Osteoblast (primary cell): ENCODE data around the gene NMNAT3. TPM values are rescaled to one million over a fixed set of nuclear protein-coding genes. Genes with fewer than 3 reads are reported as not detected.

ENCODE experiments used
- DNase-seq: peaks from one replicate; pipeline ENCODE4 v3.0.0; 2011; ENCODE audit warnings: low spot score, mixed read lengths; ENCODE audit not compliant: insufficient read length; ENCODE audit errors: missing footprints
- H2AFZ ChIP-seq: 2 replicates; pipeline ENCODE4 v1.6.0; 2011; ENCODE audit warnings: mild to moderate bottlenecking, low read length
- H3K27ac ChIP-seq: 2 replicates; pipeline ENCODE4 v1.5.1; 2011; ENCODE audit warnings: mild to moderate bottlenecking, low read depth, low read length, moderate library complexity
- H3K27me3 ChIP-seq: 2 replicates; pipeline ENCODE4 v1.6.0; 2012; ENCODE audit warnings: mild to moderate bottlenecking, control low read depth, inconsistent platforms, low read length, moderate library complexity; ENCODE audit not compliant: insufficient read depth
- H3K36me3 ChIP-seq: 2 replicates; pipeline ENCODE4 v1.5.1; 2011; ENCODE audit warnings: mild to moderate bottlenecking, low read length, control low read depth, moderate library complexity; ENCODE audit not compliant: insufficient read depth
- H3K4me1 ChIP-seq: 2 replicates; pipeline ENCODE4 v1.5.1; 2011; ENCODE audit warnings: mild to moderate bottlenecking, low read length, control low read depth, moderate library complexity; ENCODE audit not compliant: insufficient read depth
- H3K4me2 ChIP-seq: 2 replicates; pipeline ENCODE4 v1.6.0; 2011; ENCODE audit warnings: mild to moderate bottlenecking, low read length; ENCODE audit not compliant: insufficient read depth
- H3K4me3 ChIP-seq: fragments of 200-600 bp; sonication (generic); 3 replicates; pipeline ENCODE4 v1.5.1; 2012; ENCODE audit warnings: mild to moderate bottlenecking, low read length, inconsistent platforms; ENCODE audit not compliant: insufficient read depth
- H3K79me2 ChIP-seq: 2 replicates; pipeline ENCODE4 v1.6.0; 2012; ENCODE audit warnings: mild to moderate bottlenecking, low read length, control low read depth, inconsistent platforms; ENCODE audit not compliant: insufficient read depth
- H3K9me3 ChIP-seq: 2 replicates; pipeline ENCODE4 v1.5.1; 2011; ENCODE audit warnings: low read depth, low read length, control low read depth
- H4K20me1 ChIP-seq: 2 replicates; pipeline ENCODE4 v1.6.0; 2012; ENCODE audit warnings: mild to moderate bottlenecking, low read length, control low read depth; ENCODE audit not compliant: insufficient read depth
- CTCF ChIP-seq: IDR thresholded peaks from 2 replicates; pipeline ENCODE4 v1.5.1; 2011; ENCODE audit warnings: mild to moderate bottlenecking, low read depth, low read length, moderate library complexity; ENCODE audit errors: extremely low read depth
- total RNA-seq: library from RNA; depleted of rRNA; stranded (reverse); fragments of >200 nt; gene quantifications from 2 replicates; pipeline ENCODE4 v1.2.3, GENCODE V29; 2012

The NMNAT3 gene
- total RNA-seq, 1 donor, result 0.36 TPM

DNA sequence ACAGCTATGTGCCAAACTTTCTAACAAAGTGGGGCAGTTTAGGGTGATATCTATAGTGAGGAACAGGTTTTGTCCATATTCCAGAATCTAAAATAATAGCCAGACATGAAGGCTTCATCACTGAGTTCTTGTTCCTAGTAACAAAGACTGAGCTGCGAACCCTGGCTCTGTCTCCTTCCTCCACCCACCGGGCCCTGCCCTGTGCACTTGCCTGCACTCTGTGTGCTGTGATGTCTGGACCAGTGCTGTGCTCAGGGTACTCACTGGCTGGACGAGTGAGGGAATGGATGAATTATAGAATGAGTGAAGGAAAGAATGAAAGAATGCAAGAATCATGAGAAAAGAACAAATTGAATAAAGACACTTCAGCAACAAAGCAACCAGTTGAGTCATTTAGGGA, 8.9 kb upstream of the NMNAT3 start:
- H3K9me3 ChIP-seq, result no peaks in the 10 kb centered on the region
- H3K36me3 ChIP-seq, result no peaks in the 10 kb centered on the region
- no peak for DNase-seq
- H3K4me3 ChIP-seq, result no peak overlapping the region
- H2AFZ ChIP-seq, result no peak overlapping the region
- no peaks in the 10 kb centered on the region for H3K4me1 ChIP-seq
- TF ChIP-seq CTCF, result no peak
- H3K27ac ChIP-seq, result no peak overlapping the region
- H3K79me2 ChIP-seq, result no peaks in the 10 kb centered on the region
- no peaks in the 10 kb centered on the region for H4K20me1 ChIP-seq
- H3K4me2 ChIP-seq, result no peak overlapping the region
- H3K27me3 ChIP-seq, result no peaks in the 10 kb centered on the region

GRCh38 chr3:139686206-139686605, 8.4 kb upstream of the NMNAT3 start:
- H3K4me3 ChIP-seq, result no peak overlapping the region
- H3K9me3 ChIP-seq, result no peaks in the 10 kb centered on the region
- no peaks in the 10 kb centered on the region for H3K4me1 ChIP-seq
- H3K27me3 ChIP-seq, result no peaks in the 10 kb centered on the region
- no peaks in the 10 kb centered on the region for H4K20me1 ChIP-seq
- H2AFZ ChIP-seq, result no peak overlapping the region
- DNase-seq, result no peak
- no peak overlapping the region for H3K27ac ChIP-seq
- no peak overlapping the region for H3K4me2 ChIP-seq
- H3K79me2 ChIP-seq, result no peaks in the 10 kb centered on the region
- no peaks in the 10 kb centered on the region for H3K36me3 ChIP-seq
- TF ChIP-seq CTCF, result no peak

GRCh38 chr3:139679220-139679775, 1.5 kb upstream of the NMNAT3 start:
- TF ChIP-seq CTCF, result no peak
- Histone ChIP-seq H4K20me1 (no peaks in the 10 kb centered on the region), H3K4me2 (no peak overlapping the region), H3K79me2 (no peaks in the 10 kb centered on the region), H3K4me1 (no peaks in the 10 kb centered on the region), H3K27ac (no peak overlapping the region), H3K36me3 (no peaks in the 10 kb centered on the region), H3K9me3 (no peaks in the 10 kb centered on the region), H3K27me3 (no peaks in the 10 kb centered on the region), H2AFZ (no peak overlapping the region), H3K4me3 (no peak overlapping the region)
- DNase-seq, result no peak

DNA sequence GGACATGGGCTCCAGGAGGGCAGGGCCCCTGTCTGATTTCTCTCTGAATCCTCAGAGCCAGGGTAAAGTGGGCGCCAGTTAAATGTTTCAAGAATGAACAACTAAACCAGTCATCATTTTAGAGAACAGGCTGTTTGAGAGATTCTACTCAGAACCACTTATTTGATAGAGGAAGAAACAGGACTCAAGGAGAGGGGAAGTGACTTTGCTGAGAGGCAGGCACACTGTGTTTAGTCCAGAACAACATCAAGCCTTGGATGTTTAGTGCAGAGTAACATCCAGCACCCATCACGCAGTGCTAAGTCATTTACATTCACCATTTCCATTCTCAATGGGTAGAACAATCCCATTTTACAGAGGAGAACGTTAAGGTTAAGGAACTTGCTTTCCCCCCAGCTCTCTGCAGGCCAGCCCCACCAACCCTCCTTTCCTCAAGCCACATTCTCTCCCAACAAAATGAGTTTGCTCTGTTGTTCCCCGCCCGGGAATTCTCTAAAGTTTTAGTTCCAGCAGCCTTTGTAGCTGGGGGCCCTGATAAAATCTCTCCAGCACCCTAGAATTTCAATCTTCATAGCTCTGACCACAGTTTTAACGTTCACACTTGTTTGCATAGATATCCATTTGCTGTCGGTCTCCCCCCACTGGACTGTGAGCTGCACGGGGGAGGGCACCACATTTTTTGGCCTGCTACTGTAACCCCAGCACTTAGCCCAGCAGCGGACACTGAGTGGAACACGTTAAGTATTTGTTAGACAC, 962 bp downstream of the NMNAT3 start:
- no peaks in the 10 kb centered on the region for H3K36me3 ChIP-seq
- H3K4me2 ChIP-seq, result no peak overlapping the region
- no peaks in the 10 kb centered on the region for H3K9me3 ChIP-seq
- TF ChIP-seq CTCF, result no peak
- no peaks in the 10 kb centered on the region for H4K20me1 ChIP-seq
- H3K4me1 ChIP-seq, result no peaks in the 10 kb centered on the region
- H3K27ac ChIP-seq, result no peak overlapping the region
- no peaks in the 10 kb centered on the region for H3K27me3 ChIP-seq
- no peaks in the 10 kb centered on the region for H3K79me2 ChIP-seq
- DNase-seq, result no peak
- H2AFZ ChIP-seq, result no peak overlapping the region
- H3K4me3 ChIP-seq, result no peak overlapping the region
